ENCODE data around the gene CD2AP.
A peak's percentile ranks its signal among the peaks of the same experiment; 100 is the strongest.

Gene CD2AP
- long read RNA-seq, partial matches to known transcripts = 1 of 6 reads
- long read RNA-seq, other reads (novel, unspliced or antisense) = 5 of 6 reads

GRCh38 chr6:47477497-47478232 lies at the start of gene CD2AP:
TSS of gene CD2AP (plus strand) at chr6:47477789. CDS start at chr6:47478245, 456 bp downstream.
- TF ChIP-seq GABPA (IDR thresholded peaks at IDR 0.05; ENCODE audit: low read depth) = no peak
- TF ChIP-seq REST (IDR thresholded peaks at IDR 0.05; ENCODE audit: insufficient replicate concordance, low read depth) = peak; percentile 29
- 0 out of 2 replicates have a peak, but pooled peaks have one; percentile 17 for TF ChIP-seq POLR2AphosphoS5 (IDR thresholded peaks at IDR 0.05; ENCODE audit: low read depth)
- Histone ChIP-seq H3K27ac (replicated peaks) (peak within 1 kb of the TSS; percentile 88), H3K27me3 (ENCODE audit: insufficient read depth, poor library complexity, severe bottlenecking) (no peaks in the 10 kb centered on the region), H3K4me3 (replicated peaks; ENCODE audit: insufficient read depth, low read length) (peak within 1 kb of the TSS; percentile 94)
- DNase-seq (ENCODE audit: low read depth in 1 of 2, low spot score in 1 of 2) = peak; percentile 47 to 78

- no peak for DNase-seq (ENCODE audit: low read depth in 1 of 2, low spot score in 1 of 2)
- no peaks in the 10 kb centered on the region for H3K27me3 ChIP-seq (ENCODE audit: insufficient read depth, poor library complexity, severe bottlenecking)
- no peak for TF ChIP-seq POLR2AphosphoS5 (IDR thresholded peaks at IDR 0.05; ENCODE audit: low read depth)
- H3K4me3 ChIP-seq (replicated peaks; ENCODE audit: insufficient read depth, low read length) = no peak overlapping the region
- no peak overlapping the region for H3K27ac ChIP-seq (replicated peaks)
Observed at GRCh38 chr6:47428288-47428687, 49.3 kb upstream of the CD2AP start.

- no peak overlapping the region for H3K4me3 ChIP-seq (replicated peaks; ENCODE audit: insufficient read depth, low read length)
- H3K27ac ChIP-seq (replicated peaks) = no peak overlapping the region
- TF ChIP-seq REST (IDR thresholded peaks at IDR 0.05; ENCODE audit: insufficient replicate concordance, low read depth) (no peak), SPI1 (IDR thresholded peaks at IDR 0.05; ENCODE audit: borderline replicate concordance, low read depth) (no peak), CTCF (IDR thresholded peaks at IDR 0.05; ENCODE audit: insufficient read depth, low read length) (no peak), GABPA (IDR thresholded peaks at IDR 0.05; ENCODE audit: low read depth) (no peak), POLR2AphosphoS5 (IDR thresholded peaks at IDR 0.05; ENCODE audit: low read depth) (no peak)
- DNase-seq (ENCODE audit: low read depth in 1 of 2, low spot score in 1 of 2) = no peak
- H3K27me3 ChIP-seq (ENCODE audit: insufficient read depth, poor library complexity, severe bottlenecking) = no peaks in the 10 kb centered on the region
Observed at GRCh38 chr6:47428746-47429664, 48.6 kb upstream of the CD2AP start.

GRCh38 chr6:47434372-47435253 lies 43.0 kb upstream of the CD2AP start:
- Histone ChIP-seq H3K4me3 (replicated peaks; ENCODE audit: insufficient read depth, low read length) (no peak overlapping the region), H3K27ac (replicated peaks) (no peak overlapping the region), H3K27me3 (ENCODE audit: insufficient read depth, poor library complexity, severe bottlenecking) (no peaks in the 10 kb centered on the region)
- no peak for DNase-seq (ENCODE audit: low read depth in 1 of 2, low spot score in 1 of 2)
- TF ChIP-seq REST (IDR thresholded peaks at IDR 0.05; ENCODE audit: insufficient replicate concordance, low read depth) = no peak
- no peak for TF ChIP-seq POLR2AphosphoS5 (IDR thresholded peaks at IDR 0.05; ENCODE audit: low read depth)
- no peak for TF ChIP-seq SPI1 (IDR thresholded peaks at IDR 0.05; ENCODE audit: borderline replicate concordance, low read depth)
- no peak for TF ChIP-seq GABPA (IDR thresholded peaks at IDR 0.05; ENCODE audit: low read depth)
- TF ChIP-seq CTCF (IDR thresholded peaks at IDR 0.05; ENCODE audit: insufficient read depth, low read length) = no peak

All from HL-60 (cell line).